ENCODE data around the gene BMP6.

The BMP6 gene

DNA sequence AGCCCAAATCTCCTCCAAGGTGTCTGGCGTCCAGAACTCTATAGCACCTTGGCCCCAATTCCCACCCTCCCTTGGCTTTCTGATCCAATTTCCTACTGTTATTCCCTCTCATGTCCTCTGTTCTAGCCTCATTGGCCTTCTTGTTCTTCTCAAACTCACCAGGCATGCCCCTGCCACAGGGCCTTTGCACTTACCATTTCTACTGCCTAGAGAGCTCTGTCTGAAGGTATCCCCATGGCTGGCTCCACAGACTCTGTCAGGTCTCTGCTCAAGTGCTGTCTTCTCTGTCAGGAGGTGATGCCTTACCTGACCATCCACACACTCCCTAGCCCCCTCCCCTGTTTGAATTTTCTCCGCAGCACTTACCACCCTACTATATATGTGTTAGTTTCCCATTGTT, 5.6 kb upstream of the BMP6 start:
- DNase-seq (ENCODE audit: low read depth) = no peak

DNA sequence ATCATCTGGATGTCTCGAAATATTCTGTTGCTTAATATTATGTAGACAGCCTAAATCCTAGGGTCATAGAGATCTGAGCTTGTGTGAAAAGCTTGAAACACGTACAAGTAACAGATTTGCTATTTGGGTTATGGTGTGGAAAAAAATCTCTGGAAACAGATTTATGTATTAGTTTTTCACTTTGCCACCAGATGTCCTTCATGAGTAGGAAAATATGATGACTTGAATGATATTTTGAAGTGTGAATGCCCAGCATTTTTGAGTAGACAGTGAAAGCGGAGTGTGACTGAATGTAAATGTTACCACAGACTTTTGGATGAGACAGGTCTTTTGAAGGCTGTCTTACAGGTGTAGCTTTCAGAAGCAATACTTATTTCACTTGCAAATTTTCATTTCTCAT, 4.2 kb upstream of the BMP6 start:
- DNase-seq (ENCODE audit: low read depth) = no peak

DNA sequence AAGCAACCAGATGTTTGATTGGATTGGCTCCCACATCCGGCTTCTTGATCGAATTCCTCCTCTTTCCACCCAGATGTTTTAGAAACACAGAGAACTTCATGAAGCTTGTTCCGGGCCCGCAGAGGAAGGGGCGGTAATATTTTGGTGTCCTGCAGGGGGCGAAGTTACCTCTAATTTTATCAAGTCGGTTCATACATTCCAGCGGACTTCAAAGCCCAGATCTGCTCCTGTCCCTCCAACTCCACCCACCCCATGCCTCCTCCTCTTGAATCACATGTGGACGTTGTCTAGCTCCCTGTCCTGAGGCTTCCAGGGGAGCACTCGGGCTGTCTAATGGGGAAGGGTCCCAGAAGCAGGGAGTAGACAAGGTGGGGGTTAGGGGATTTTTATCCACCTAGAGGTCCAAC, 2.9 kb upstream of the BMP6 start:
- peak; percentile 53 for DNase-seq (ENCODE audit: low read depth)

DNA sequence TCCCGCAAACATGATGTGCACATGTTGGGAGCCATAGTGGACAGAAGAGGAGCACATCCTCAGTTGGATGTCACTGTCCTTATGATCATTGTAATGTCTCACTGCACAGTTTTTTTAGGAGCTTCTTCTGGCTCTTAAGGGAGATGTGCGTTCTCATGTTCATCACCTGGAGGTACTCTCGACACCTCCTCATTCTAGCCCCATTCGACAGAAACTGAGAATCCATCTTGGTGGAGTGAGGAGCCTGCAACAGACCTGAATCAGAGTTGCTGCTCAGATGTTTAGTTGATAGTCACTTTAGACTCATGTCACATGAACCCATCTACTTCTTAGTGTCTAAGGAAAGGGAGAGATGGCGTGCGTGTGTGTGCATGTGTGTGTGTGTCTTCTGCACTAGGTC, 2.3 kb upstream of the BMP6 start:
- no peak for DNase-seq (ENCODE audit: low read depth)

DNA sequence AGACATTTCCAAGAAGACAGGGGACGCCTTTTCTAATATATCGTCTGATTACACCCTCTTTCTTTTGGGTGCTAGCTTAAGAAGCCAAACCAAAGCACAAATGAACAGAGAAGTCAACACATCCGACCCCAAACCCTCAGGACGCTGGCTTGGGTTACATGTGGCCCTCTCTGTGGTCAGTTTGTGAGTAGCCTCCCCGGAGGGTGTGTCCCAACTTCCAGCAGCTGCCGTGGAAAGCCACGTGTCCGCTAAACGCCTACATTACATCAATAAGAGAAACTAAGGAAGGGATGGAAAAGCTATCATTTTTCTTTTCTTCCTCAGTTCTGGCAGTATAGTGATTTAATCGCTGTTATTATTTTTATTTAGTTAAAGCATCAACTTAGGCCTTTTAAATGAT, 487 bp upstream of the BMP6 start:
- no peak for DNase-seq (ENCODE audit: low read depth)

DNA sequence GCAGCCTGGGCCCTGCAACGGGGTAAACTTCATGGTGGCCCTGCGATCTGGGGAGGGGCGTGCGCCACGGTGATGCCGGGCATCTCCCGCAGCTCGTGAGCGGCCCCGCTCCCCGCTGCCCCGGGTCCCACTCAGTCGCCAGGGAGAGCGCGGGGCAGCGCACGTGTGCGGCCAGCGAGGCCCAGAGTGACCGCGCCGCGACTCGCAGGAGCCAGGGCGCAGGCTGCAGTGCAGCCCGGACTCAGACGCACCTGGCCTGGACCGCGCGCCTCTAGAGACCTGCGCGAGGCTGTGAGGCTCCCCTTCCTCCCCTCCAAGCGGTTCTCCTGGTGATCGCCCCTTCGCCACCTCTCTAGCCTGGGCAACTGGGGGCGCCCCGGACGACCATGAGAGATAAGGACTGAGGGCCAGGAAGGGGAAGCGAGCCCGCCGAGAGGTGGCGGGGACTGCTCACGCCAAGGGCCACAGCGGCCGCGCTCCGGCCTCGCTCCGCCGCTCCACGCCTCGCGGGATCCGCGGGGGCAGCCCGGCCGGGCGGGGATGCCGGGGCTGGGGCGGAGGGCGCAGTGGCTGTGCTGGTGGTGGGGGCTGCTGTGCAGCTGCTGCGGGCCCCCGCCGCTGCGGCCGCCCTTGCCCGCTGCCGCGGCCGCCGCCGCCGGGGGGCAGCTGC, 652 bp downstream of the BMP6 start:
- DNase-seq (ENCODE audit: low read depth) = no peak

DNA sequence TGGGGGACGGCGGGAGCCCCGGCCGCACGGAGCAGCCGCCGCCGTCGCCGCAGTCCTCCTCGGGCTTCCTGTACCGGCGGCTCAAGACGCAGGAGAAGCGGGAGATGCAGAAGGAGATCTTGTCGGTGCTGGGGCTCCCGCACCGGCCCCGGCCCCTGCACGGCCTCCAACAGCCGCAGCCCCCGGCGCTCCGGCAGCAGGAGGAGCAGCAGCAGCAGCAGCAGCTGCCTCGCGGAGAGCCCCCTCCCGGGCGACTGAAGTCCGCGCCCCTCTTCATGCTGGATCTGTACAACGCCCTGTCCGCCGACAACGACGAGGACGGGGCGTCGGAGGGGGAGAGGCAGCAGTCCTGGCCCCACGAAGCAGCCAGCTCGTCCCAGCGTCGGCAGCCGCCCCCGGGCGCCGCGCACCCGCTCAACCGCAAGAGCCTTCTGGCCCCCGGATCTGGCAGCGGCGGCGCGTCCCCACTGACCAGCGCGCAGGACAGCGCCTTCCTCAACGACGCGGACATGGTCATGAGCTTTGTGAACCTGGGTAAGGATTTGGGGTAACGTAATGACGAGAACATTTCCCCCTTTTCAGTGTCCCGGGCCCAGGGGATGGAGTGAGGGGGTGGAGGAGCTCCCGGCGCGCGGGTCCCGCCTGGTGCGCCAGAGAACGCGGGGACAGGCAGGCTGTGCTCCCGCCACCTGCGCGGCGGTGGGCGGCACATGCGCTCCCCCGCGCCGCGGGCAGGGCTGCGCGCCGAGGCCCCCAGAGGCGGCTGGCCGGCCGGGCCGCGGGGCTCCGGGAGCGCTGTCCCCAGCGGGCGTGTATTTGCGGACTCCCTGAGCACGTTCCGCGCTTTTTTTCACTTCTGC, 1.4 kb downstream of the BMP6 start:
- DNase-seq (ENCODE audit: low read depth) = no peak

DNA sequence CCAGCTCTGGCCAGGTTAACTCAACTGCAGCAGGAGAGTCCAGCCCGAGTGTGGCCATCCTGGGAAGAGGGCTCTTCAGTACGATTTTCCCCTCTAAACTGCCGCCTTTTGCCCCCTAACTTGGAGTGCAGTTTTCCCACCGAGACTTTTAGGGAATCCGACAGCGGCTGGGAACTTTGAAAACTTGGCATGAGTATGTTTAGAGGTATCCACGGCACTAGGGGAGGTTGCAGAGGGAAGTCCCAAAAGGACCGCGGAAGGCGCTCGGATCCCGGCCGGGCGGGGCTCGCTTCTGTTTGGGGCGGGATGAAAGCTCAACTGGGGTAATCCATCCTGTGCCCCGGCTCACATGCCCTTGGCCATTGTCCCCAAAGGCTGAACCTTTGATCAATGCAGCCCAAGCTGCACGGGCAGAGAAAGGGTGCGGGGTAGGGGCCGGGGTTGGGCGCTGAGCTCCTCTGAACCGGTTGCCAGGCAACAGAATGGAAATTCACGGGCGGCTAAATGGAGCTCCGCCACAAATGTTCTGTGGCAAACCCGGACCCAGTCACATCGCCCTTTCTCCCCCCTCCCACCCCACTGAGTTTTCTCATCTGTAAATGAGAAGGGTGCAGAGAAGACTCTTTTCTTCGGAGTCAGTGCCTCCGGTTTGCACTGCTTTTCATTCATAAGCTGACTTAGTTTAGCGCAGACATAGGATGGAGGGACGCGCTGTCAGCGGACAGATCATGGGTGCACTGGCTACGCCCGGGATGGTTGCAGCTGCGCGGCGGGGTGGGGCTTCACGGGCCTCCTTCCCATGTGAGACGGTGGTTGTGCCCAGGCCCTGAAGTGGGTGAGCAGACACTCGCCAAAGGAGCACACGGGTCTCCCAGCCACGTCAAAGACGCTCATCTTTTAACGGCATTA, 2.3 kb downstream of the BMP6 start:
- no peak for DNase-seq (ENCODE audit: low read depth)

DNA sequence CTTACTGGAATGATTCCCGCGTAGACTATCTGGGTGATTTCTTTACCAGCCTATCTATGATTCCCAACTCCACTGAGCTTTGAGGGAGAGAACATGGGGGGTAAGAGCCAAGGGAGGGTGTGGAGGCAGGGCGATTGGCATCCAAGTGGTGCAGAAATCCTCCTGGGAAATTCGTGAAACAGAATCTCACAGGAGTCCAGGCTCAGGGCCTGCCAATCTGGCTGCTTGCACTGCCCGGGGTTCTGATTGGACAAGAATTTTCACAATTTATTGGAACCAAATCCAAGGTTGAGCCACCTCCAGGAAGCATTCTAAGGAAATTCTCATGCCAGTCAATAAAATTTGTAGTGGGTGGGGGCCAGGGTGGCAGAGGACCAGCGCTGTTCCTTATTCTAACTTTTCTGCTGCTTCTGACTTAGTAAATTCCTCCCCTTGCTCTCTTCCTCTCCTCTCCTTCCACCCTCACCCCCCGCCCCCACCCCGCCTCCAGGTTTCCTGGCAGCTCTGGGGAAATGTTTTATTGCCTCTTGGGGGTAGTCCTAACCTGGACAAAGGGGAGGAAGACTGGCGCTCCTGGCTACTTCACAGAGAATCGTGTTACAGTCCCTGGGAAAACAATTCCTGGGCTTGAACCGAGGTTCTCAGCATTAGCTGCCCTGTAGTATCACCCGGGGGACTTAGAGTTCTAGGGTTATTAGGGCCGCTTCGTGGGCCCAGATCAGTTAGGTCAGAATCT, 3.1 kb downstream of the BMP6 start:
- DNase-seq (ENCODE audit: low read depth) = no peak

DNA sequence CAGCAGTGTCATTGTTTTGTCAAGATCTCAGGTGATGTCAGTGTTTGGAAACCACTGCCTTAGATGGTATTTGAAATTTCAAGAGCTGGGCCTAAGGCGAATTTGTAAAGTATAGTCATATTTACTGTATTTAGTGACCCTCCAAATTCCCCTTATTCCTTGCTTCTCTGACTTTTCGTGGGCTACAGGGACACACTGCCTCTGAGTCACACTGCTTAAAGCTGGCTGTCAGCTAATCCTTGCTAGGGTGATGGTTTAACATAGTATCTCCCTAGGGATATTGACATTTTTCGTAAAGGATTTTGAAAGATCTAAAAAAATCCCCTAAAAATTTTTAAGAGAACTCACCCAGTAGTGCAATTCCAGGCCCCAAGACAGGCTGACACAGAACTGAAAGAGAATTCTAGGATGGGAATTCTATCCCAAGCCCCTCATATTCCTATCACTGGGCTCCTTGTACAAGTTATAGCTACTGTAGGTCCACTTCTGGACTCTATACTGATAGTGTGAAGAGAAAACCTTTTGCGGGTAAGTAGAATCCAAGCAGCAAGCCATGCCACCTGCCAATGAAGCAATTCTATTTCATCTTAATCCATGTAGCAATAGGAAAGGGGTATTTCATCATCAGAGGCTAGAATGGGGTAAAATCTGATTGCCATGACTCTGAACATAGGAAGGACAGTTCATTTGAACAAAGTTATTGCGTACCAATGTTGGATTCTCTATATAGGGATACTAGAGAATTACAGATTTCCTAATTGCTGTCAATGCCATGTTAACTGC, 4.3 kb downstream of the BMP6 start:
- no peak for DNase-seq (ENCODE audit: low read depth)

DNA sequence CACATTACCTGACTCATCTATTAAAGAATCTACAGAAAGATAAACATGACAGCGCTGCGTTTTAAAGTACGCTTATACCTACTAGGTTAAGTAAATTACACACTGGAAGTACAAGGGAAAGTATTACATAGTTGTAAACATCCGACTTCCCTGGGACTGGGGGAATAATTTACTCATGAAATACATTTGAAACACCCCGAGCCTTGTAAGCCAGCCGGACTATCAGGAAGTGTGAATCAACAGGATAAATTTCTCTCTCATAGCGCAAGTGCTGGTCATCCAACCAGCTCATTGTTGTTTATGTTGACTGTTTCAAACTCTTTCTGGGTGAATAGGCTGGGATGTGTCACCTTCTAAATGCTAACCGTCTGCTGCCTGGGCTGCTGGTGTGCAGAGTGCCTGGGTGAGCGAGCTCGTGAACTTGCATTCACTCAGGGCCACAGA, 4.9 kb downstream of the BMP6 start:
- no peak for DNase-seq (ENCODE audit: low read depth)

DNA sequence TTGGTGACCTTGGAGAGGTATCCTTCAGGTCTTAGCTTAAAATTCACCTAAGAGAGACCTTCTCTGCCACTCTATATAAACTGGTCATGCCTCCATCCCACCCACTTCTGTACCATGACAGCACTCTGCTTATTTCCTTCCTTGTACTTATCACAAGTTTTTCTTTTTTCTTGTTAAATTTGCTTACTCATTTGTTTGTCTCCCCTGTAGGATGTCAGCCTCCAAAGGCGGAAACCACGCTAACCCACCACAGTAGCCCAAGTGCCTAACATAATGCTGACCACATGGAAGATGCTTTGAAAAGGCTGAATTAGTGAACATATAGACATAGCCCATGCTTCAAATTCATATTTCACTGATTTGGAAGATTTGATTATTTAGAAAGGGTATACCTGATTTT, 5.4 kb downstream of the BMP6 start:
- DNase-seq (ENCODE audit: low read depth) = no peak

DNA sequence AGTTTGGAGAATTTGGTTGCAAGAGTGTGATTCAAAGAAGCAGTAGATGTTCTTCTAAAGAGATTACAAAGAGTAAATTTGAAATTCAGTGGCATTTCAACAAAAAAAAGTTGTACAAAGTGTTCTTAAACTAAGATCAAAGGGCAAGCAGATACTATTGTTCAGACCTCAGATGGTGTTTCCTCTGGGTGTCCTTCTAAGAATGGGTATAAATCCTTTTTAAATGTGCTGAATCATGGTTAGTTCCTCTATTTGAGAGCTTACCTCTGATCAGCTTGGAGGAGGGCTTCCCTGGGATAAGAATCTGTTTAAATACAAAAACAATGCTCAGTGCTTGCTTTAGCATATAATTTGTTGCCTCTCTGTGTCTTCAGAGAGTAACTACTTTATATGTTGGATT, 6.3 kb downstream of the BMP6 start:
- DNase-seq (ENCODE audit: low read depth) = no peak

DNA sequence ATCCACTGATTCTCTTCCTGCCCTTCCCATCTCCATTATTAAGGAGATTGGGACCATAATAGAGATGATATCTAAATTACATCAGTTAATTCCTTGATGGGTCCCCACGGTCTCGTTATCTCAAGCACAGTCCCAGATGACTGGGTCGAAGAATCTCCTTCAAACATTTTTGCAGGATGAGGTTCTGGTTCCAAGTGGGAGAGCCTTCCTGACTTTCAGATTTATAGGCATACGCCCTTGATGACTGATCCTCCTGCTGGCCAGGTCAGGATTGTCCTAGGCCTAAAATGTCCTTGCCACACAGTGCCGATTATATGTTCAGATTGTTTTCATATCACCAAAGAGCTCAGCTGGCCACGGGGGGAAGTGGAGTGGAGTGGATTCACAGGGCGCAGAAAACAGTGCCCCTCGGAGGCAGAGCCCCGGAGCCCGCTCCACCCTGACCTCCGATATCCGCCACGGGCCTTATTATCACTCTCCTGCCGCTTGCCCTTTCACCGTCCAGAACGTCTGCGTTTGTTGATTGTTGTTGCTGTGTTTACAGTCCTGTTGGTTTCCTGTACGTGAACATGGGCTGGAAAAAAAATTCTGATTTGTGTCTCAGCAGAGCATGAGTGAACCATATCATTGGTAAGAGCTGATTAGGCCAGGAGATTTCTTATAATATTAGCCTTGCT, 8.9 kb downstream of the BMP6 start:
- DNase-seq (ENCODE audit: low read depth) = no peak

DNA sequence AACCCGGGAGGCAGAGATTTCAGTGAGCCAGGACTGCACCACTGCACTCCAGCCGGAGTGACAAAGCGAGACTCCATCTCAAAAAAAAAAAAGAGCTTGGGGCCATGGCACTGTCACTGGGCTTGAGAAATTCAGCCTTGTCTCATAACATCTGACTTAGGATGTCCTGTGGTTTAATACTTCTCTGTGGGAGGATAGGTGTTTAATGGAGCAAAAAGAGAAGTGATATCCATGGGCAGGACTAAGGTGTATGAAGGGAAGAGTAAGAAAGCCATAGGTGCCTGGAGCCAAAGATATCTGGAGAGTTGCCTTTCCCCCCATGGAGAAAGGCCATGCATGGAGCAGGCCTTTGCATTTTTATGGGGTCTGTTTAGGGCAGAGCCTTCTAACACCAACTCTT, 11.2 kb downstream of the BMP6 start:
- DNase-seq (ENCODE audit: low read depth) = no peak

DNA sequence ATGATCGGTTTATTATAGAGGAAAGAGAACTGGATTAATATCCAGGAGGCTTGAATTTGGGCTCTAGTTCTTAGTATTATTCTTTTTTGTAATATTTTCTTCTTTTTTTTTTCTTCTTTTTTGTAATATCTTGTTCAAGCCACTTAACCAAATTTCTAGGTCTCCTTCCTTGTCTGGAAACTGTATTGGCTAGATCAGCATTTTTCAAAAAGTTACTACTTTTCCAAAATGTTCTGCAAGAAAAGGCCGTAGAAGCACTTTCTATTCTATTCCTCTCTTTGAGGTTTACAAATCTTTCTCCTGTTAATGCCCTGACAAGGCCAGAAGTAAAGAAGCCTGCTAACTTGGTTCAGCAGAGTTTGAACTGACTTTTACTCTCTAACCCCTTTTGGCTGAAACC, 12.0 kb downstream of the BMP6 start:
- no peak for DNase-seq (ENCODE audit: low read depth)

DNA sequence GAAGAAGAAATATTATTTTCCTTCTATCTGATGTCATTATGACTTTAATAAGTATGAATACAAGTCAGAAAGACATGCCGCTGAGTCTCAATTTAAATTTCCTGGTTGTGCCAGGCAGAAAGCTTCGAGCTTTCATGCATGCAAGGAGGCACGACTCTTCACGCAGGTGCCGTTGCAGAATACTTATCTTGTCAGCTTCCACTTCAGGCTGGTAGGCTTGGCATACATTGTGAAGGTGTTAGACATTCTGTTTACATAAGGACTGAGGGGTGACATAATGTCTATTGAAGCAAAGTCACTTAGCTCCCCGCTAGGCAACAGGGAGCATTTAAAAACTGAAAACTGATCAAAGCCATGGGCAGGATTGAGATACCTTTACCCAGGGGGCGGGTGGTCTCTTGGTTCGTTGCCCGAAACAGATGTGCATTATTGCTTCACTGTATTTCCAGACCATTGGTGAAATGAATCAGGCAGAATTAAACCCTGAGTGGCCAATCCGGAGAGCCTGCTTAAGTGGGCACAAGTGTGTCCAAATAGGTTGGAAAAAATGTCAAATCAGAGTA, 16.4 kb downstream of the BMP6 start:
- DNase-seq (ENCODE audit: low read depth) = no peak

DNA sequence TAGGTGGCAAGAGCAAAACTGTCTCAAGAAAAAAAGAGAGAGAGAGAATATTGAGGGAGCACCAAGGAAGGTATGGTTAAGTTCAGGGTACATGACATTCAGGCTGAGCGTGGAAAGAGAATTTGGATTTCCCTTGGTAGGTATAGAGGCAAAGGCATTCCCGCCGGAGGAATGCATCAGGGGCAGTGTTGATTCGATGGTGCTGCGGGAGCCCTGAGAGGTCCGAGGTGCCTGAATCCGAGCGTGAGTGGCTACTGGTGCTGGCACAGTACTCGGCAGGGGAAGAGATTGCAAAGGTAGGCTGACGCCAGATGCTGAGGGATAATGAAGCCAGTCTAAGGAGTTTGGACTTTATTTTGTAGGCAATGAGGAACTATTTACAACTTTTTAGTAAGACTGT, 20.0 kb downstream of the BMP6 start:
- DNase-seq (ENCODE audit: low read depth) = no peak

DNA sequence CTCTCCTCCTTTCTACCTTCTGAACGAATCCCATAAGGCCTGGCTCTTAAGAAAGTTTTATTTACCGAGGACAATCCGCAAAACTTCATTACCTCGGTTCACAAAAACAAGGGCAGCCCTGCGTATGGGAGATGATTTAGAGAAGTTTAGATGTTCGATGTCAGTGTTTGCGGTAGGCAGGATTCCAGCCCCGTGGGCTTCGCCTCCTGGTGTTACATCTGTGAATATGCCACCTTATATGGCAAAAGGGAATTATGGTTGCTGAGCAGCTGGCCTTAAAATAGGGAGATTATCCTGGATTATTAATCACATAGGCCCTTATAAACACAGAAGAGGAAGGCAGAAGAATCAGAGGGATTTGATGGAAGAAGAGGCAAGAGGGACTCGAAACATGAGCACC, 21.1 kb downstream of the BMP6 start:
- DNase-seq (ENCODE audit: low read depth) = no peak

DNA sequence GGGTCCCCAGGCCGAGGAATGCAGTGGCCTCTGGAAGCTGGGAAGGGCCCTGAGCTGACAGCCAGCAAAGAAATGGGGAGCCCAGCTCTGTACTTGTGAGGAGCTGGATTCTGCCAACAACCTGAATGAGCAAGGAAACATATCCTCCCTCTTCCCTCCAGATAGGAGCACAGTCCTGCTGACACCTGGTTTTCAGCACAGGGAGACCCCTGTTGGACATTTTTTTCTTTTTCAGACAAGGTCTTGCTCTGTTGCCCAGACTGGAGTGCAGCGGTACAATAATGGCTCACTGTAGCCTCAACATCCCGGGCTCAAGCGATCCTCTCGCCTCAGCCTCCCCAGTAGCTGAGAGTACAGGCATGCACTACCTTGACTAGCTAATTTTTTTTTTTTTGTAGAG, 21.5 kb downstream of the BMP6 start:
- no peak for DNase-seq (ENCODE audit: low read depth)
